ENCODE data around the gene COG1. TPM values are rescaled to one million over a fixed set of nuclear protein-coding genes. Genes with fewer than 3 reads are reported as not detected.

The COG1 gene
- total RNA-seq, 1 experiment from 2014 or later = 26.5 TPM

DNA sequence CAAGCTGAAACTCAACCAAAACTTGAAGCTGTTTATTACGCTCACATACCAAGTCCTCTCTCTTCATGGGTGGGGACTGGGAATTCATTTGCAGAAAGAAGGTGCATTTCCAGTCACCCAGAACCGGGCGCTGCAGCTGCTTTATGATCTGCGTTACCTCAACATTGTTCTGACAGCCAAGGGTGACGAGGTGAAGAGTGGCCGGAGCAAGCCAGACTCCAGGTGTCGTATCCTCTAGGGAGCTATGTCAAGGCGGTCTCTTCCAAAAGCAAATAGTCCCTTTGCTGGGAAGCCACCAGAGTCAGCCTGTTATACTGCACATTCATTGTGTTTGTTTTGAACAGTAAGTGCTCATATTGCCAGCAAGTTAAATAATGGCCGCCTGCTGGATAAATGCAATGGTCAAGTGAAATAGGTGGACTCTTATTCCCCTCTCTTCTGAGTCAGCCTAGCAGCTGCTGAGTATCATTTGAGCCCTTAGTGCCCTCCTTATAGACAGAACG lies 12.7 kb downstream of the COG1 start:
- no peak overlapping the region for H3K18ac ChIP-seq (ENCODE audit: insufficient read length, low read depth, low read length)
- no peak overlapping the region for H2BK20ac ChIP-seq (ENCODE audit: low read depth, low read length, poor library complexity, severe bottlenecking)
- no peak overlapping the region for H3K14ac ChIP-seq (ENCODE audit: insufficient read depth, low read length)
- no peak overlapping the region for H3T11ph ChIP-seq (ENCODE audit: low read length)
- H4K5ac ChIP-seq (ENCODE audit: insufficient read length, low read depth, low read length) = no peak overlapping the region
- Mint-ChIP-seq H3K9me3 (no peaks in the 10 kb centered on the region), H3K27ac (no peak overlapping the region), H3K27me3 (ENCODE audit: low read depth) (no peaks in the 10 kb centered on the region), H3K4me1 (no peaks in the 10 kb centered on the region), H3K36me3 (ENCODE audit: insufficient read depth in 1 of 3, low read depth in 3 of 3) (peaks cover 44 to 92% (median 84%) of the 10 kb centered on the region in 3 experiments; a peak in 6 of 7 replicates), H3K4me3 (no peak overlapping the region)
- no peak overlapping the region for H2AK5ac ChIP-seq (ENCODE audit: insufficient read length, low read length)
- no peaks in the 10 kb centered on the region for H3K27me3 ChIP-seq (ENCODE audit: insufficient read depth, low read length)
- no peak overlapping the region for H2BK12ac ChIP-seq (ENCODE audit: insufficient read length, low read depth, low read length)
- no peak overlapping the region for H4K91ac ChIP-seq (ENCODE audit: insufficient read length, low read depth, low read length)
- H3K56ac ChIP-seq (ENCODE audit: insufficient read length, low read depth, low read length) = no peak overlapping the region
- H3K23me2 ChIP-seq (ENCODE audit: insufficient read length, low read depth, low read length, poor library complexity, severe bottlenecking) = no peaks in the 10 kb centered on the region
- H4K8ac ChIP-seq (replicated peaks; ENCODE audit: insufficient read length, low read depth, low read length) = no peak overlapping the region
- DNase-seq = no peak
- H3K4me1 ChIP-seq (ENCODE audit: insufficient read depth, low read length) = no peaks in the 10 kb centered on the region
- H3K9me3 ChIP-seq (ENCODE audit: control insufficient read depth, low read depth, low read length) = no peaks in the 10 kb centered on the region
- no peaks in the 10 kb centered on the region for H4K20me1 ChIP-seq (ENCODE audit: control insufficient read depth, insufficient read depth, insufficient read length)
- H3K4me2 ChIP-seq (ENCODE audit: insufficient read depth, insufficient read length, low read length) = no peak overlapping the region
- WGBS (ENCODE audit: extremely low coverage, insufficient read length, low lambda C conversion rate) = no CpG with 5 or more reads among the region's 10 CpGs
- no peak overlapping the region for H2AFZ ChIP-seq (ENCODE audit: low read length)
- no peak overlapping the region for H3K23ac ChIP-seq (ENCODE audit: insufficient read length, low read depth, low read length)
- H3K9ac ChIP-seq (ENCODE audit: extremely low read depth, insufficient read length, low read length) = no peak overlapping the region
- no peak overlapping the region for H2BK120ac ChIP-seq (ENCODE audit: low read depth, low read length, poor library complexity, severe bottlenecking)
- no peak overlapping the region for H3K27ac ChIP-seq (ENCODE audit: insufficient read length, low read depth, low read length)
- no peak overlapping the region for H3K4ac ChIP-seq (ENCODE audit: low read depth, low read length)
- H3K79me1 ChIP-seq (ENCODE audit: insufficient read depth, low read depth, low read length, poor library complexity, severe bottlenecking) = no peaks in the 10 kb centered on the region
- H2BK15ac ChIP-seq (ENCODE audit: low read depth, low read length) = no peak overlapping the region
- TF ChIP-seq, protein P1, sequence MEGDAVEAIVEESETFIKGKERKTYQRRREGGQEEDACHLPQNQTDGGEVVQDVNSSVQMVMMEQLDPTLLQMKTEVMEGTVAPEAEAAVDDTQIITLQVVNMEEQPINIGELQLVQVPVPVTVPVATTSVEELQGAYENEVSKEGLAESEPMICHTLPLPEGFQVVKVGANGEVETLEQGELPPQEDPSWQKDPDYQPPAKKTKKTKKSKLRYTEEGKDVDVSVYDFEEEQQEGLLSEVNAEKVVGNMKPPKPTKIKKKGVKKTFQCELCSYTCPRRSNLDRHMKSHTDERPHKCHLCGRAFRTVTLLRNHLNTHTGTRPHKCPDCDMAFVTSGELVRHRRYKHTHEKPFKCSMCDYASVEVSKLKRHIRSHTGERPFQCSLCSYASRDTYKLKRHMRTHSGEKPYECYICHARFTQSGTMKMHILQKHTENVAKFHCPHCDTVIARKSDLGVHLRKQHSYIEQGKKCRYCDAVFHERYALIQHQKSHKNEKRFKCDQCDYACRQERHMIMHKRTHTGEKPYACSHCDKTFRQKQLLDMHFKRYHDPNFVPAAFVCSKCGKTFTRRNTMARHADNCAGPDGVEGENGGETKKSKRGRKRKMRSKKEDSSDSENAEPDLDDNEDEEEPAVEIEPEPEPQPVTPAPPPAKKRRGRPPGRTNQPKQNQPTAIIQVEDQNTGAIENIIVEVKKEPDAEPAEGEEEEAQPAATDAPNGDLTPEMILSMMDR (conservative IDR thresholded peaks at IDR 0.05) = no peak
- H2BK5ac ChIP-seq (ENCODE audit: insufficient read length, low read length) = no peak overlapping the region
- H3K79me2 ChIP-seq (ENCODE audit: insufficient read depth, low read length) = no peaks in the 10 kb centered on the region
